HepG2 (cell line): Measurements from ENCODE around the gene ULBP1. TPM values are rescaled to one million over a fixed set of nuclear protein-coding genes. Genes with fewer than 3 reads are reported as not detected.

Experiments
- ATAC-seq: fragments of 200-7000 bp; cut with Tn5 transposase; 3 replicates; pipeline ENCODE4 v1.9.1; 2020; ENCODE audit warnings: mild to moderate bottlenecking, moderate library complexity
- BruUV-seq: library from RNA; stranded (reverse); fragments of 400-500 nt; replicated peaks from 2 replicates; lab custom pipeline; 2021; lab: Mats Ljungman, UMichigan
- CTCF ChIA-PET: fragments of 300-600 bp; formaldehyde crosslinking; extraction: SDS; loops from one replicate; lab custom pipeline; 2021; ENCODE audit warnings: low total read pairs, inconsistent platforms, low intra/inter-chr PET ratio; lab: Yijun Ruan, JAX
- POLR2A ChIA-PET: fragments of 350-600 bp; sonication (Branson Sonifier 250); formaldehyde crosslinking; loops from one replicate; lab custom pipeline; 2020; ENCODE audit warnings: antibody characterized with exemption, inconsistent platforms; lab: Yijun Ruan, JAX
- DNase-seq: peaks from one replicate; pipeline ENCODE4 v3.0.0-alpha.2; 2015; ENCODE audit warnings: low spot score
- FAIRE-seq: peaks from 3 replicates; lab custom pipeline; 2011; peaks lifted over from hg19 to GRCh38; lab: Jason Lieb, UNC
- H2AFZ ChIP-seq: one replicate; pipeline ENCODE4 v1.6.1; 2011; ENCODE audit warnings: low read length, inconsistent platforms
- H3K27ac ChIP-seq: fragments of 300-600 bp; 3 replicates; pipeline ENCODE4 v1.8.0; 2011; ENCODE audit warnings: mixed run types, mild to moderate bottlenecking, mixed read lengths, low read length, inconsistent platforms; ENCODE audit not compliant: insufficient read depth; ENCODE audit errors: extremely low read length
- H3K27me3 ChIP-seq, 2 experiments: fragments of 200-600 bp in 1 of 2; 2 replicates in 1 of 2; 3 replicates in 1 of 2; pipeline versions ENCODE4 v1.6.0 to v1.8.0; 2011; ENCODE audit warnings: low read length in 2 of 2, mild to moderate bottlenecking in 2 of 2, moderate library complexity in 2 of 2, inconsistent platforms in 1 of 2; ENCODE audit not compliant: insufficient read depth in 2 of 2, control insufficient read depth in 1 of 2
- H3K36me3 ChIP-seq, 2 experiments: fragments of 200-600 bp in 1 of 2; replicated peaks in 1 of 2; 2 replicates in 1 of 2; 3 replicates in 1 of 2; pipeline versions ENCODE4 v1.5.1 to v1.8.0; 2011; ENCODE audit warnings: low read length in 2 of 2, inconsistent platforms in 1 of 2; ENCODE audit not compliant: insufficient read depth in 2 of 2, control insufficient read depth in 1 of 2
- H3K4me1 ChIP-seq: 2 replicates; pipeline ENCODE4 v1.5.1; 2012; ENCODE audit warnings: low read length, inconsistent platforms; ENCODE audit not compliant: insufficient read depth
- H3K4me2 ChIP-seq: 2 replicates; pipeline ENCODE4 v1.6.0; 2011; ENCODE audit warnings: low read depth, low read length, inconsistent platforms
- H3K4me3 ChIP-seq, 3 experiments: fragments of 200-600 bp in 1 of 3; sonication (generic), shearing (Covaris generic) in 1 of 3; replicated peaks in 1 of 3; 2 replicates each; pipeline ENCODE4 v1.5.1; 2011 to 2016; ENCODE audit warnings: low read length in 3 of 3, inconsistent platforms in 2 of 3, low read depth in 2 of 3, mild to moderate bottlenecking in 2 of 3, control low read depth in 1 of 3, mixed read lengths in 1 of 3; ENCODE audit not compliant: insufficient read depth in 1 of 3
- H3K79me2 ChIP-seq: one replicate; pipeline ENCODE4 v1.6.1; 2011; ENCODE audit warnings: low read length, inconsistent platforms; ENCODE audit not compliant: insufficient read depth
- H3K9ac ChIP-seq: 2 replicates; pipeline ENCODE4 v1.6.0; 2011; ENCODE audit warnings: mild to moderate bottlenecking, low read depth, low read length, inconsistent platforms; ENCODE audit not compliant: insufficient read depth
- H3K9me3 ChIP-seq: 2 replicates; pipeline ENCODE4 v1.5.1; 2012; ENCODE audit warnings: mild to moderate bottlenecking, low read length
- H4K20me1 ChIP-seq: 2 replicates; pipeline ENCODE4 v1.6.0; 2011; ENCODE audit warnings: inconsistent platforms, mild to moderate bottlenecking, low read length, moderate library complexity; ENCODE audit not compliant: insufficient read depth
- AHR ChIP-seq: IDR thresholded peaks from 2 replicates; pipeline ENCODE4 v1.6.1; 2018; ENCODE audit warnings: missing genetic modification reagents, missing compliant biosample characterization
- CREB1 ChIP-seq, 2 experiments: fragments of 450-650 bp in 1 of 2; IDR thresholded peaks; 2 replicates each; pipeline ENCODE4 v1.6.1; 2016 to 2017; ENCODE audit warnings: control low read depth in 1 of 2, mild to moderate bottlenecking in 1 of 2, missing compliant biosample characterization in 1 of 2, missing genetic modification characterization in 1 of 2
- GTF3A ChIP-seq: sonication (generic); formaldehyde crosslinking; conservative IDR thresholded peaks from 2 replicates; pipeline ENCODE4 v1.4.0; 2020; ENCODE audit warnings: mild to moderate bottlenecking, missing genetic modification reagents
- THAP11 ChIP-seq: IDR thresholded peaks from 2 replicates; pipeline ENCODE4 v1.6.1; 2016; ENCODE audit warnings: missing biosample characterization, missing genetic modification reagents
- ZBTB3 ChIP-seq: sonication (generic); formaldehyde crosslinking; IDR thresholded peaks from 2 replicates; pipeline ENCODE4 v1.4.0; 2020; ENCODE audit warnings: low read depth, mild to moderate bottlenecking, moderate library complexity, missing genetic modification reagents, borderline replicate concordance
- ZBTB7A ChIP-seq: sonication (generic); formaldehyde crosslinking; IDR thresholded peaks from 2 replicates; pipeline ENCODE4 v1.8.0; 2022; ENCODE audit warnings: mild to moderate bottlenecking, missing genetic modification reagents
- ZFP1 ChIP-seq: IDR thresholded peaks from 2 replicates; pipeline ENCODE4 v1.6.1; 2016
- ZNF343 ChIP-seq: sonication (generic); formaldehyde crosslinking; IDR thresholded peaks from 2 replicates; pipeline ENCODE4 v1.4.0; 2020; ENCODE audit warnings: mild to moderate bottlenecking, missing genetic modification reagents
- ZNF577 ChIP-seq: sonication (generic); formaldehyde crosslinking; IDR thresholded peaks from 2 replicates; pipeline ENCODE4 v1.4.0; 2020; ENCODE audit warnings: mild to moderate bottlenecking, low read depth, missing genetic modification reagents, borderline replicate concordance
- ZNF598 ChIP-seq: sonication (generic); formaldehyde crosslinking; IDR thresholded peaks from 2 replicates; pipeline ENCODE4 v1.5.1; 2020; ENCODE audit warnings: mild to moderate bottlenecking, missing genetic modification reagents, borderline replicate concordance
- ZNF781 ChIP-seq: sonication (generic); formaldehyde crosslinking; IDR thresholded peaks from 2 replicates; pipeline ENCODE4 v1.5.1; 2020; ENCODE audit warnings: borderline replicate concordance, mild to moderate bottlenecking, missing genetic modification reagents; ENCODE audit errors: not compliant biosample characterization
- ZNF788 ChIP-seq: sonication (generic); formaldehyde crosslinking; IDR thresholded peaks from 2 replicates; pipeline ENCODE4 v1.5.0; 2020; ENCODE audit warnings: mild to moderate bottlenecking, missing genetic modification reagents, borderline replicate concordance
- WGBS: methylation state at CpG from one replicate; pipeline ENCODE4 v1.1.6; 2017; ENCODE audit warnings: low lambda C conversion rate; 5-methylcytosine and 5-hydroxymethylcytosine counted together
- in situ Hi-C: cut with HindIII; loops from 2 replicates; pipeline ENCODE4 v1.10.0; 2017; ENCODE audit warnings: low pct_unique_long_range_greater_than_20kb; ENCODE audit not compliant: extremely low pct_ligation_motif_present
- intact Hi-C: fragments of 100-400 bp; cut with micrococcal nuclease; formaldehyde crosslinking; loops from one replicate; pipeline ENCODE4 v1.10.0; 2022; ENCODE audit not compliant: unreplicated experiment
- polyA plus RNA-seq, 8 experiments: library from polyadenylated mRNA; depleted of rRNA in 3 of 8; stranded (reverse) in 7 of 8; unstranded in 1 of 8; fragments of >200 nt; fragmentation: Illumina TruSeq in 4 of 8; extraction: Trizol in 4 of 8; gene quantifications; 2 replicates each; pipeline versions ENCODE4 v1.2.1 to v1.2.3, GENCODE V29; 2011 to 2016; ENCODE audit warnings: low read depth in 4 of 8, missing spikeins in 1 of 8, mixed read lengths in 1 of 8; ENCODE audit not compliant: insufficient read depth in 1 of 8
- total RNA-seq, 5 experiments: library from RNA; depleted of rRNA; stranded (reverse); fragments of >200 nt; fragmentation: Illumina TruSeq; extraction: Trizol; gene quantifications; 2 replicates each; pipeline ENCODE4 v1.2.3, GENCODE V29; 2016; ENCODE audit warnings: low read depth in 1 of 5
- TF ChIP-seq, protein P1 (sequence below): IDR thresholded peaks from 2 replicates; pipeline ENCODE4 v1.4.0; 2020; ENCODE audit warnings: mild to moderate bottlenecking, missing genetic modification reagents
- TF ChIP-seq, protein P2 (sequence below): IDR thresholded peaks from 2 replicates; pipeline ENCODE4 v1.6.1; 2016; ENCODE audit warnings: control low read depth

Gene ULBP1
- total and polyA plus RNA-seq, 2 of the 13 experiments (the other 11 are each of a cell fraction or from before 2014, with no cell fraction given) = 0.04 to 0.09 TPM

GRCh38 chr6:149985481-149985937, 21.8 kb downstream of the ULBP1 start:
- H2AFZ ChIP-seq = no peak overlapping the region
- DNase-seq (no peak), ATAC-seq (peak; percentile 37; the same call in 2 of the 3 replicates), FAIRE-seq (no peak)
- H3K9ac ChIP-seq = no peak overlapping the region
- no peaks in the 10 kb centered on the region for H3K9me3 ChIP-seq
- no peak overlapping the region for H3K27ac ChIP-seq
- ChIA-PET POLR2A (no interaction called here), CTCF (no interaction called here)
- H3K79me2 ChIP-seq = no peaks in the 10 kb centered on the region
- H3K4me1 ChIP-seq = 0 out of 2 replicates have a peak, but pooled peaks cover 5% of the 10 kb centered on the region
- in situ Hi-C loops = no loop called here
- 27% methylated on average over 5 of the region's 5 CpGs for WGBS
- no peaks in the 10 kb centered on the region for H4K20me1 ChIP-seq
- H3K27me3 ChIP-seq = peaks cover 14 to 75% of the 10 kb centered on the region in 2 experiments
- no peak overlapping the region for H3K4me3 ChIP-seq
- intact Hi-C loops = no loop called here
- H3K36me3 ChIP-seq = no peaks in the 10 kb centered on the region
- no TSS peak for BruUV-seq
- H3K4me2 ChIP-seq = no peak overlapping the region
- TF ChIP-seq ZNF598 (no peak), AHR (CRISPR knock-in tag) (no peak), ZNF577 (CRISPR knock-in tag) (no peak), ZNF788 (no peak), ZFP1 (CRISPR knock-in tag) (no peak), GTF3A (CRISPR knock-in tag) (no peak), THAP11 (CRISPR knock-in tag) (no peak), ZNF343 (no peak), ZBTB7A (CRISPR knock-in tag) (no peak), CREB1 (IDR thresholded peaks at IDR 0.05) (no peak), CREB1 (CRISPR knock-in tag; IDR thresholded peaks at IDR 0.05) (no peak), ZNF781 (CRISPR knock-in tag) (no peak), ZBTB3 (CRISPR knock-in tag) (no peak)
- TF ChIP-seq, protein P1, sequence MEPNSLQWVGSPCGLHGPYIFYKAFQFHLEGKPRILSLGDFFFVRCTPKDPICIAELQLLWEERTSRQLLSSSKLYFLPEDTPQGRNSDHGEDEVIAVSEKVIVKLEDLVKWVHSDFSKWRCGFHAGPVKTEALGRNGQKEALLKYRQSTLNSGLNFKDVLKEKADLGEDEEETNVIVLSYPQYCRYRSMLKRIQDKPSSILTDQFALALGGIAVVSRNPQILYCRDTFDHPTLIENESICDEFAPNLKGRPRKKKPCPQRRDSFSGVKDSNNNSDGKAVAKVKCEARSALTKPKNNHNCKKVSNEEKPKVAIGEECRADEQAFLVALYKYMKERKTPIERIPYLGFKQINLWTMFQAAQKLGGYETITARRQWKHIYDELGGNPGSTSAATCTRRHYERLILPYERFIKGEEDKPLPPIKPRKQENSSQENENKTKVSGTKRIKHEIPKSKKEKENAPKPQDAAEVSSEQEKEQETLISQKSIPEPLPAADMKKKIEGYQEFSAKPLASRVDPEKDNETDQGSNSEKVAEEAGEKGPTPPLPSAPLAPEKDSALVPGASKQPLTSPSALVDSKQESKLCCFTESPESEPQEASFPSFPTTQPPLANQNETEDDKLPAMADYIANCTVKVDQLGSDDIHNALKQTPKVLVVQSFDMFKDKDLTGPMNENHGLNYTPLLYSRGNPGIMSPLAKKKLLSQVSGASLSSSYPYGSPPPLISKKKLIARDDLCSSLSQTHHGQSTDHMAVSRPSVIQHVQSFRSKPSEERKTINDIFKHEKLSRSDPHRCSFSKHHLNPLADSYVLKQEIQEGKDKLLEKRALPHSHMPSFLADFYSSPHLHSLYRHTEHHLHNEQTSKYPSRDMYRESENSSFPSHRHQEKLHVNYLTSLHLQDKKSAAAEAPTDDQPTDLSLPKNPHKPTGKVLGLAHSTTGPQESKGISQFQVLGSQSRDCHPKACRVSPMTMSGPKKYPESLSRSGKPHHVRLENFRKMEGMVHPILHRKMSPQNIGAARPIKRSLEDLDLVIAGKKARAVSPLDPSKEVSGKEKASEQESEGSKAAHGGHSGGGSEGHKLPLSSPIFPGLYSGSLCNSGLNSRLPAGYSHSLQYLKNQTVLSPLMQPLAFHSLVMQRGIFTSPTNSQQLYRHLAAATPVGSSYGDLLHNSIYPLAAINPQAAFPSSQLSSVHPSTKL (CRISPR knock-in tag) = no peak
- TF ChIP-seq, protein P2, sequence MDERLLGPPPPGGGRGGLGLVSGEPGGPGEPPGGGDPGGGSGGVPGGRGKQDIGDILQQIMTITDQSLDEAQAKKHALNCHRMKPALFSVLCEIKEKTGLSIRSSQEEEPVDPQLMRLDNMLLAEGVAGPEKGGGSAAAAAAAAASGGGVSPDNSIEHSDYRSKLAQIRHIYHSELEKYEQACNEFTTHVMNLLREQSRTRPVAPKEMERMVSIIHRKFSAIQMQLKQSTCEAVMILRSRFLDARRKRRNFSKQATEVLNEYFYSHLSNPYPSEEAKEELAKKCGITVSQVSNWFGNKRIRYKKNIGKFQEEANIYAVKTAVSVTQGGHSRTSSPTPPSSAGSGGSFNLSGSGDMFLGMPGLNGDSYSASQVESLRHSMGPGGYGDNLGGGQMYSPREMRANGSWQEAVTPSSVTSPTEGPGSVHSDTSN (CRISPR knock-in tag) = no peak
